Pancreas (tissue), 10 donors: ENCODE results near the gene COL13A1. TPM values are rescaled to one million over a fixed set of nuclear protein-coding genes. Genes with fewer than 3 reads are reported as not detected.
A peak's percentile ranks its signal among the peaks of the same experiment; 100 is the strongest.

Experiments used
- ATAC-seq, 4 donors: fragments of 200-7000 bp; cut with Tn5 transposase; one replicate each; pipeline versions ENCODE4 v1.8.0 to v1.9.1; 2020; ENCODE audit warnings: mild to moderate bottlenecking in 4 of 4, moderate library complexity in 4 of 4
- DNase-seq, 6 donors: peaks; one replicate each; pipeline ENCODE4 v3.0.0-alpha.2; 2020
- FAIRE-seq: peaks from 2 replicates; lab custom pipeline; 2012; peaks lifted over from hg19 to GRCh38; lab: Jason Lieb, UNC
- H3K27ac ChIP-seq, 4 donors: fragments of 200-600 bp; sonication (generic); 1 replicate in 3 of 4; 2 replicates in 1 of 4; pipeline versions ENCODE4 v1.5.0 to v1.8.0; 2020
- H3K27me3 ChIP-seq, 4 donors: fragments of 200-600 bp; one replicate each; pipeline ENCODE4 v1.8.0; 2021
- H3K36me3 ChIP-seq, 3 donors: fragments of 200-600 bp; sonication (generic) in 1 of 3; one replicate each; pipeline versions ENCODE4 v1.5.0 to v1.8.0; 2020 to 2021
- H3K4me1 ChIP-seq, 3 donors: fragments of 200-600 bp; one replicate each; pipeline ENCODE4 v1.8.0; 2021
- H3K4me3 ChIP-seq, 4 donors: fragments of 200-600 bp; sonication (generic) in 2 of 4; one replicate each; pipeline versions ENCODE4 v1.5.0 to v1.8.0; 2020 to 2021
- H3K9me3 ChIP-seq, 4 donors: fragments of 200-600 bp; one replicate each; pipeline ENCODE4 v1.8.0; 2021
- CTCF ChIP-seq, 4 donors: fragments of 200-600 bp; sonication (generic) in 3 of 4; IDR thresholded peaks; one replicate each; pipeline versions ENCODE4 v1.5.0 to v1.8.0; 2021; ENCODE audit warnings: antibody characterized with exemption in 4 of 4
- WGBS, 2 donors: extraction: QIAGEN DNeasy Blood & Tissue Kit; methylation state at CpG; one replicate each; pipeline ENCODE4 v1.1.7; 2013; 5-methylcytosine and 5-hydroxymethylcytosine counted together
- intact Hi-C, 3 donors: fragments of 100-400 bp; cut with DNase I; formaldehyde crosslinking; loops; one replicate each; pipeline versions ENCODE4 v1.11.1 to v1.14.2; 2022
- polyA plus RNA-seq, 2 donors: library from polyadenylated mRNA; stranded (reverse); fragments of 200-250 nt; gene quantifications; one replicate each; pipeline ENCODE4 v1.2.3, GENCODE V29; 2013
- total RNA-seq, 6 donors: library from RNA; stranded (reverse); fragmentation: NEBNext Ultra II Directional in 4 of 6; extraction: Animal tissue kit (Norgen Biotek cat#: 25700) in 4 of 6; gene quantifications; one replicate each; pipeline versions ENCODE4 v1.2.1 to v1.2.4, GENCODE V29; 2021 to 2023
- donor health status: healthy with polysubstance abuse.
- donor health status: DM: no; HTN: no; CAD: no; lungs with moderate emphysema.
- donor health status: DM: no; HTN: no; CAD: no.
- donor health status: control.
- donor health status: control.
- donor health status: Bipolar disorder and iron deficiency.
- donor health status: DM: yes; HTN: yes; CAD: no.
- donor health status: DM: no; HTN: no; CAD: no.
- donor health status: DM: no; HTN: no; CAD: no.
- donor health status: DM: yes; HTN: yes; CAD: no.

Gene COL13A1
- total and polyA plus RNA-seq, 8 donors: 0.35 to 11.7 (median 0.92) TPM

GRCh38 chr10:69880301-69881081, 78.8 kb downstream of the COL13A1 start:
- WGBS, 2 donors: 47% methylated on average over 27 of the region's 27 CpGs
- intact Hi-C loops: no loop called here
- TF ChIP-seq CTCF (IDR thresholded peaks at IDR 0.05): no peak
- no peak for ATAC-seq
- DNase-seq: no peak
- Histone ChIP-seq H3K9me3 (no peaks in the 10 kb centered on the region), H3K27ac (no peak overlapping the region), H3K4me3 (no peak overlapping the region), H3K36me3 (no peaks in the 10 kb centered on the region), H3K27me3 (no peaks in the 10 kb centered on the region), H3K4me1 (no peaks in the 10 kb centered on the region)
- no peak for FAIRE-seq

DNA sequence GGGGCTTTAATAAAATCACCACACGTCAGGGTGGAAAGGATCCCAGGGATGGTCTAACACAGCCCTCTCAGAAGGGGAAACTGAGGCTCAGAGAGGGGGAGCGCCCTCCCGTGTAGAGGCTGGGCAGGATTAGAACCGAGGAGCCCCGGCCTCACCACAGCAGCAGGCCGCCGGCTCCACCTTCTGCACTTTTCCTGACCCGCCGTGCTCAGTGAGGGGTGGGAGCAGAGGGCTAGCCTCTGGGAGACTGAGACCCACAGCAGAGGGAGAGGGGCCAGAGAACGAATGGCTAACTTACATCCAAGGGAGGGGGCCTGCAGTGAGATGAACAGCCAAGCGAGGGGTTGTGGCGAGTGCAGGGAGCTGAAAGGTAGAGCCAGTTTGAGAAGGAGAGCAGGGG, 79.5 kb downstream of the COL13A1 start:
- no peak for ATAC-seq
- no peak for FAIRE-seq
- intact Hi-C loops: no loop called here

GRCh38 chr10:69883310-69884023, 81.8 kb downstream of the COL13A1 start:
- Histone ChIP-seq H3K27me3 (no peaks in the 10 kb centered on the region), H3K4me1 (no peaks in the 10 kb centered on the region), H3K4me3 (no peak overlapping the region), H3K36me3 (no peaks in the 10 kb centered on the region), H3K27ac (no peak overlapping the region), H3K9me3 (no peaks in the 10 kb centered on the region)
- FAIRE-seq (no peak), DNase-seq (no peak), ATAC-seq (peak in 1 of 4 donors; percentile 29)
- 72 to 78% methylated on average over 5 of the region's 5 CpGs for WGBS, 2 donors
- TF ChIP-seq CTCF (IDR thresholded peaks at IDR 0.05): no peak
- intact Hi-C loops: no loop called here

More for the DNA sequence above, 79.5 kb downstream of the COL13A1 start:
- H3K27ac ChIP-seq: no peak overlapping the region
- H3K27me3 ChIP-seq: no peaks in the 10 kb centered on the region
- H3K4me1 ChIP-seq: no peaks in the 10 kb centered on the region
- no peak for TF ChIP-seq CTCF (IDR thresholded peaks at IDR 0.05)
- no peaks in the 10 kb centered on the region for H3K36me3 ChIP-seq
- no peaks in the 10 kb centered on the region for H3K9me3 ChIP-seq
- no peak for DNase-seq
- no peak overlapping the region for H3K4me3 ChIP-seq
- WGBS, 2 donors: 74 to 75% methylated on average over 12 of the region's 12 CpGs

- Histone ChIP-seq H3K9me3 (no peaks in the 10 kb centered on the region), H3K4me3 (no peak overlapping the region), H3K27ac (no peak overlapping the region), H3K27me3 (no peaks in the 10 kb centered on the region), H3K4me1 (no peaks in the 10 kb centered on the region), H3K36me3 (no peaks in the 10 kb centered on the region)
- intact Hi-C loops: no loop called here
- DNase-seq: no peak
- no peak for ATAC-seq
- 57 to 64% methylated on average over 3 of the region's 3 CpGs for WGBS, 2 donors
- no peak for FAIRE-seq
- no peak for TF ChIP-seq CTCF (IDR thresholded peaks at IDR 0.05)
Observed at GRCh38 chr10:69884024-69884367, 82.3 kb downstream of the COL13A1 start.

- Histone ChIP-seq H3K36me3 (no peaks in the 10 kb centered on the region), H3K9me3 (no peaks in the 10 kb centered on the region), H3K27me3 (no peaks in the 10 kb centered on the region), H3K27ac (no peak overlapping the region), H3K4me1 (no peaks in the 10 kb centered on the region), H3K4me3 (no peak overlapping the region)
- ATAC-seq: no peak
- TF ChIP-seq CTCF (IDR thresholded peaks at IDR 0.05): no peak
- no peak for FAIRE-seq
- no peak for DNase-seq
- intact Hi-C loops: no loop called here
- WGBS, 2 donors: 72 to 83% methylated on average over 5 of the region's 5 CpGs
Observed at GRCh38 chr10:69884686-69885085, 83.0 kb downstream of the COL13A1 start.
